NK-92 treated with Interleukin-12 subunit alpha and Interleukin-12 subunit beta, amount 100 ng/mL, for 24 hours (cell line): Measurements from ENCODE around the gene SPG11.
A peak's percentile ranks its signal among the peaks of the same experiment; 100 is the strongest.

ENCODE experiments used
- DNase-seq: peaks from one replicate; lab custom pipeline; 2025; lab: John Stamatoyannopoulos, UW

The SPG11 gene

DNA sequence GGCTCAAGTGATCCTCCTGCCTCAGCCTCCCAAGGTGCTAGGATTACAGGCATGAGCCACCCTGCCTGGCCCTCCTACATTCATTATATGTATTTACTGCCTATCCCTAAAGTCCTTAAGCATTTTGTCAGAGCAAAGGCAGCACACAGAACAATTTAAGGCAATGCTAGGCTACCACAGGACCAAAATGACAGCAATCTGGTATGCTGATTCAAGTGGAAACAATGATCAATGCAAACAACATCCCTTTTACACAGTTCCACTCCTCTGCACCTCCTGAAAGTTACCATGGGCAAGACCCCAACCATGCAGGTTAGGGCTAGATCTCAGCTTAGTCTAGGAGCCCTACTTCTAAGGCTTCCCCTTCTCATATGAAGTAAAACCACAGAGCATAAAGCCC is 40.3 kb downstream of the SPG11 start:
- DNase-seq, result no peak

DNA sequence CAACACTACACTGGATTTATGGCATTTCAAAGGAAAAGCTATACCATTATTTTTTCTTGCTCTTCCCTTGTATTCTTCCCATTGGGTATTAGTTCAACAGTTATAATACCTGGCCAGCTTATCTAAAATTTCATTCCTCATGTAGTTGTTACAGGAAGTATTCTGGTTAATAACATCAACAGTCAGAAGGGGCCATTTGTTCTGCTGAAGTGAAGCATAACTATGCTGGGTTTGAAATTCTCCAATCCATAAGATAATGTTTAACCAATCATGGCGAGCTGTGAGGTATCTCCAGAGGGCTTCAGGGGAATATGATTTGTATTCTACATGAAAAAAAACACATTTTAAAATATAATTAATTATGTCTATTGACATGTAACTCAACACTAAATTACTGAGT is 43.4 kb downstream of the SPG11 start:
- DNase-seq, result no peak

DNA sequence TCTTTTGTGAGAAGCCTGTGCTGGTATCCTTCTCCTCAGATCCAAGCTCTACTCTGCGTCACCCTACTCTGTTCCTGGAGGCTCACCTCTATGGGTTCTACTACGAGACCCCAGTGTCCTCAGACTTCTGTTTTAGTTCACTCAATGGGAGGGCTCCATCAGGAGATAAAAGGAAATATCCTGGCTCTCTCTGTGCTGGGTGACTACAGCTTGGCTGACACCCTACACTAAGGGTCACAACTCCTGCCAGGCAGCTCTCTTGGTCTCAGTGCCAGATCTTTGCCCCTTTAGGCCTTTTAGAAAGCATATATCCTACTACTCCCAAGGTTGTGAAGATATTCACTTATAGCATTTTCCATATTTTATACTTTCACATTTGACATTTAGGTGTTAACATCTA is 46.5 kb downstream of the SPG11 start:
- DNase-seq, result no peak

DNA sequence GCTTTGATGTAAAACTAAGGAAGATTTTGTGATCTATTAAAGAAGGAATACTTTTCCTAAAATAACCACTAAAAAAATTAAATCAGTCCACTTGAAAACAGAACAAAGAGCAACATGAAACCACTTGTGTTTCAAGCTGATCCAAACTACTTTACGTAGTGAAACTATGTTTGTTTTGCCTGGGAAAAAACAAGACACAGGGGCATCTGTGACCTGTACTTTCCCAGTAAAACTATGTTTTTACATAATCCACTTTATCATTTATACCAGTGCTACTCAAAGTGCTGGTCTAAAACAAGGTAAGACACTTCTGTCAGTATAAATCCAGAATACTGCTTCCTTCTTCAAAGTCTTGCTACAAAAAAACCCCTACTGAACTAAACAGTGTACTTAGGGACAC is 56.7 kb downstream of the SPG11 start:
- no peak for DNase-seq

DNA sequence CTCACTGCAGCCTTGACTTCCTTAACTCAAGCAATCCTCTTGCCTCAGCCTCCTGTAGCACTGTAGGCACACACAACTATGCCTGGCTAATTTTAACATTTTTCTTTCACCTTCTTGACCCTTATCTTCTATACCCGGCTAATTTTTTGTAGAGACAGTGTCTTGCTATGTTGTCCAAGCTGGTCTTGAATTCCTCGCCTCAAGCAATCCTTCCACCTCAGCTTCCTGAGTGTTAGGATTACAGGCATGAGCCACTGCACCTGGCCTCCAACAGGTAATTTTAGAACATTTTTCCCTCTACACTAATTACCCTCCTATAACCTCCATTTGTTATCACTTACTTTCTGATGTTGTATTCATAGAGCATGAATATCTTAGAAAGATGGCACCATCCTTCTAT is 60.3 kb downstream of the SPG11 start:
- DNase-seq, result no peak

DNA sequence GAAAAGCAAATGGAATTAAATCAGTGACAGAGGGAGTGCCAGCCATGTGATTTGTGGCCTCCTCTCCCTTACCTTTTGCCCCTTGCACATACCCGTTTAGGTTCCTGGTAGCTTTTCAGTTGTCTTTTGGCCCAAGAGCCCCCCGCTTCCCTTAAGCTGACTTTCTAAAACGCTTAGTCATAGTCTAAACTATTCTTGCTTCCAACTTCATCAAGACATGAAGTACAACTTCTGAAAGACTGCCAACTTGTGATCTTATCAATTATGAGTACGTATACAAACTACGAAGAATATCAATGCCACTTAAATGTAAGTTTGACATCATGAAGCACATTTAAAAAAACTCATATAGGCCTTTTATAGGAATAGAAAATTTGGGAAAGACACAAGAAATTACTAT is 64.6 kb downstream of the SPG11 start:
- no peak for DNase-seq

DNA sequence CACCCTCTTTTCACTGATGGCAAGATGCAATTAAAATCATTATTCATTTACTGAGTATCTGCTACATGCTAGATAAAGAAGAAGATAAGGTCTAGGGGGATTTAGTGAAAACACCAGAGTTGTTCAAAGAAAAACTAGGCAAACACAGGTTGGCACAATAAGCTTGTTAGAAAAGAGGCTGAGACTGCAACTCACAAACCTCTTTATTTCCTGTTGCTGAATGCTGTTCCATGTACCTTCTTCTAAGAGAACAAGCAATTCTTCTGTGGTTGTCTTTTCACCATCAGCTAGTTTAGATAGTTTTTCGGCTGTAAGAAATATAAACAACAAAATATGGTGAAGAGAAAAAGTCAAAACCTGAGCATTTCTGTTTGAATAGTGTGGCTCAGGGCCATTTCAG is 65.4 kb downstream of the SPG11 start:
- DNase-seq, result no peak

DNA sequence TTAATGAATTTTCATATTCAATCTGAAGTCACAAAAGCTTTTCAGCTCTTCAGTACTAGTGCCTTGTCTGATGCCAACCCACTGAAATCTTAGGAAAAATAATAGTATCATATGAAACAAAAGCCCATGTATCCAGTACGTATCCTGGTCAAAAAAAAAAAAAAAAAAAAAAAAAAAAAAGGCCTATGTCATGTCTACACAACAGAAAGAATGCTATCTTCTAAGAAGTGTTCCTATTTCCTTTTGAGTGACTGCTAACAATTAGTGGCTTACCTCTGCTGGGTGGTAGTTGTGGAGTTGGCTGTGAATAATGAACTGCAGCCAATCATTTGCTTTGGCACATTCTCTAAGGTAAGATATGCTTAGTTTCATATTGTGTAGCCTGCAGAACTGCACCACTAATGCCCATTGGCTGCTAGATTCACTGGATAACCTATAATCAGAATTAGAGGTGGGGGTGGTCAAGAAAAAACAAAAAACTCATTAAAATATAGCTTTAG is 66.9 kb downstream of the SPG11 start:
- DNase-seq, result no peak

DNA sequence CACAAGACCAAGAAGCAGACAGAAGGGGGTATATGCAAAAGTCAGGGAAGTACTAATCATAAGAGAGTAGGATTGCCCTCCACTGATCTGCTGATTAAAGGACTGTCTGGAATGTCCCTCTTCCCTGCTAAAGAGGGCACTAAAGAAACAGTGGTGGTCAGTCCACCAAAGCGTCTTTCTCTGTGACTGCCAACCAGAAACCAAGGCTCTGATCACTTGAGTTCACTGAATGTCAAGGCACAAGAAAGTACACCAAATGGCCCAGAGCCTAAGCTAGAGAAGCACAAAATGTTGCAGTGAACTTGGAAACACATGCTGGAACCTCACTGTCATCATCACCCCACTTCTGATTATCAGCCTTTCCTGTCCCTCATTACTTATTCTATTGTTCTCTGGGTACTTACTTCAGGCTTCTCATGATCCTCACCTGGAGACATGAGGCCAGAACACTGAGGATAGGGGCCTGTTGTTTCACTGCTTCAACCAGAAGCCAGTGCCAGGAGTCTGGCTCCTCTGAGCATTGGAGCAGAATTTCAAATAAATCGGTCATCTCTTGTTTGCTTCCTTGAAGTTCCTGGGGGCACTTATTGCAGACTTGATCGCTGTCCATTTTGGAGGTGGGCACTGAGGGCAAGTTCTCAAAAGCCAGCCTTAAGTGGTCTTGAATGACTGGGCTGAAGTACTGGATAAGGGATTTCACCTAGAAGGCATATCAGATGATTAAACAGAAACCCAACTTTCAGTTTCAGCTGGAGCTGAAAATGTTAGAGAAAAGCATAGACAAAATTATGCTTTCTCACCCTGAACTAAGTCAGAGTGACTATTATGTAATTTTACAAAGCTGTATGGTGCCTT is 67.6 kb downstream of the SPG11 start:
- DNase-seq, result no peak

DNA sequence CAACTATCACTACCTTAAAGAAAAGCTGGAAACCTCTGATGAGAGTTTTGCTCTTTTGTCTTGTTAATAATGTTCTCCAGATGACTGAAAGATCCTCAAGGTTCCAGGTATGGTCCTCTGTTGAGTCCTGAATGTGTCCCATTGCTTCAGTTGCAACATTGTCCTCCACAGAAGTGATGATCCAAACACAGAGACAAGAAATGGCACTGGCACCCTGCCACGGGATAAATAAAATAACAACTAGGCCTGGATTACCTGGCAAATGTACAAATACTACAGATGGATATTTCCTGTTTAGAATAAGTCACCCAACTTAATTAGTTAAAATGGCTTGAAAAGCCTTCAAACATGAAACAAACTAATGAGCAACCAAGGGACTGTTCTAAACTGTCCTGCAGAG is 68.2 kb downstream of the SPG11 start:
- no peak for DNase-seq

DNA sequence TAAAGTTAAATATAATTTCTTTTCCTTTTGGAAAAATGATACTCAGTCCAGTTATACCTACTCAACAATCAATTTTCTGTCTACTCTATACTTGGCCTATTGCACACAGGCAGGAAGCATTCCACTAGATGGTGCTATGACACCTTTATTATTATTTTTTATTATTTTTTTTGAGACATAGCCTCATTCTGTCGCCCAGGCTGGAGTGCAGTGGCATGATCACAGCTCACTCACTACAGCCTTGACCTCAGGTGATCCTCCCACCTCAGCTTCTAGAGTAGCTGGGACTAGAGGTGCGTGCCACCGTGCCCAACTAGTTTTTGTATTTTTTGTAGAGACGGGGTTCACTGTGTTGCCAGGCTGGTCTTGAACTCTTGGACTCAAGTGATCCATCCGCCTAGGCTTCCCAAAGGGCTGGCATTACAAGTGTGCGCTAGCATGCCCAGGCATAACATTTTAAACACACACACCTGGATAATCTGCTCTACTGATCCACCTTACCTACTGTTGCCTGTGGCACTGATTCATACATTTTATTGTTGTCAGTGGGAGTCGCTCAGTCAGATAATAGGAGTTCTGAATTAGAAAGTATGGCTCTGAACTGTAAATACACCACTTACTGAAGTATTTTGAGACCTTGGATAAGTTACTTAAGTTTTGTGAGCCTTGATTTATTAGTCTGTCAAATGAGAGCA is 70.3 kb downstream of the SPG11 start:
- no peak for DNase-seq

DNA sequence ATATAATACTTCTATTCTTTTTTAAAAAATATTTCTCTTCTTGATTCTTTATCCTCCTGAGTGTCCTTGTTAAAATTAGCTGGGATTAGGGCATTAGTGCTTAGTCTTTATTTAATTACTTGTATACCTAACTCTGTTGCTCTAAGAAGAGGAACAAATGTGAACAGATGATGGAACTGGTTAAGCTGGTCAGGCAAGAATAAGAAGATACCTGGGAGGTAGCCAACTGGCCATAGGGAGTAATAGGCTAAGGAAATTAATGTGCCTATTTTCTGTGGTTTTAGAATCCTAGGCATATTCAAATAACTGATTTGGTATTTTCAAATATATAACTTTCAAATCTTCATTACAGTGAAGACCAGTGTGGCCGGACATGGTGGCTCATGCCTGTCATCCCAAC is 72.1 kb downstream of the SPG11 start:
- DNase-seq, result no peak

DNA sequence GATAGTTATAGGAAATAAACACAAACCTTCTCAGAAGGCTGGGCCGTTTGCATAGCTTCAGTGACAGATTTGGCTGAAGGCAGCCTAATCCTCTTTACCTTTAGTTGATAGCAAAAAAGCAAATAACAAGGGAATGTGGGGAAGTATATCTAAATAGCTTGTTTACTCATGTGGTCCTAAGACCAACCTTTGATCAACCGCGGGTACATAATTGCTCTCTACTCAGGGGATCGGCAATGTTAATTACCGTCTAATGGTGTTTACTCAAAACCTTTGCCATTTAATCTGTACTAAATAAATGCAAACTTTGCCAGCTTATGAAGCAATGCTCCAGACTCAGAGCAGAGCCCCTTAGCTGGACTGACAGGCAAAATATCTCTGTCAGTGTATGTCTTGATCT is 74.9 kb downstream of the SPG11 start:
- no peak for DNase-seq

DNA sequence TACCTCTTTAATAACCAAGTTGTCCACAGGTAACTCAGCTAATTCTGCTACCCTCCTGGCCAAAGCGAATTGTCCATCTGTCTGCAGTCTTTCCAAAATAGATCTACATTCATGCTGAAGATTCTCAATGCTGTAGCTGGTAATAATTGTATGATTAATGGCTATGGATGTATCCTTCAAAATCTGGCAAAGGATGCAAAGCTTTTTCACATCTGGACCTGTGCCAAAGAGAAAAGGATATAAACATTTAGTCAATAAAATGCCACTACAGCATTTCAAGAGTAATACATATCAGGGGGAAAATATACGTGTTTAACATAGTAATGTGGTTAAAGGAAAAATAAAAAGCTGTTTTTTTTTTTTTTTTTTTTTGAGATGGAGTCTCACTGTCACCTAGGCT is 77.8 kb downstream of the SPG11 start:
- no peak for DNase-seq

DNA sequence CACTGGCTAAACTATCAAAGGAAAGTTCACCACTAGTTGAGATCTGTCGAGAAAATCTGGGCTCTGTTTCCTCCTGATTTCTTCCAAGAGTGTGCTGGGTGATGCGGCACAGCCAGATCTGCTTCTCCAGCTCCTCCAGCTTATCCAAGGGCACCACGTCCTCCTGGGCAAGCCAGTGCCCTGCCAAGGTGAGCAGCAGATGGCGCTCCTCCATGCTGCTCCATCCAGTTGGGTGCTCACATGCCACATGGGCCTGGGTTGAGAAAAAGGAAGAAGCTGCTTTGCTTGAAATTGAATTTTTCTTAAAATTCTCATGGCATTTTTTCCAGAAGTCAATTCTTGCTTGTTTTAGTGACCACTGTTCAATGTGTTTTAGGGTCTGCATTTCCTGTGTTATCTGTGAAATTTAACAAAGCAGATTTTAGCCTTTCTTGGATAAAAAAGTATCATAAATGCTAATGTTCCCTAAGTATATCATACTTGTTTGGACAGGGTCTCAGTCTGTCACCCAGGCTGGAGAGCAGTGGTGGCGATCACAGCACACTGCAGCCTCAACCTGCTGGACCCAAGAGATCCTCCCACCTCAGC is 79.2 kb downstream of the SPG11 start:
- DNase-seq, result peak; percentile 31

DNA sequence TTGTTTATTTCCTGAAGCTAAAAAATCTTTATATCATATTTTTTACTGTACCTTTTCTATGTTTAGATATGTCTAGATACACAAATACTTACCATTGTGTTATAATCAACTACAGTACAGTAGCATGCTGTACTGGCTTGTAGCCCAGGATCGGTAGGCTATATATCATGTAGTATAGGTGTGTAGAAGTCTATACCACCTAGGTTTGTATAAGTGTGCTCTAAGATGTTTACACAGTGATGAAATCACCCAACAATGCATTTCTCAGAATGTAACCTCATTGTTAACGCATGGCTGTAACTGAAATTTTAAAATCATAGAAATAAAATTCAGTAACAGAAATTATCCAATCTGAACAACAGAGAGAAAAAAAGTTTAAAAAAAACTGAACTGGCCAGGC is 83.4 kb downstream of the SPG11 start:
- no peak for DNase-seq

DNA sequence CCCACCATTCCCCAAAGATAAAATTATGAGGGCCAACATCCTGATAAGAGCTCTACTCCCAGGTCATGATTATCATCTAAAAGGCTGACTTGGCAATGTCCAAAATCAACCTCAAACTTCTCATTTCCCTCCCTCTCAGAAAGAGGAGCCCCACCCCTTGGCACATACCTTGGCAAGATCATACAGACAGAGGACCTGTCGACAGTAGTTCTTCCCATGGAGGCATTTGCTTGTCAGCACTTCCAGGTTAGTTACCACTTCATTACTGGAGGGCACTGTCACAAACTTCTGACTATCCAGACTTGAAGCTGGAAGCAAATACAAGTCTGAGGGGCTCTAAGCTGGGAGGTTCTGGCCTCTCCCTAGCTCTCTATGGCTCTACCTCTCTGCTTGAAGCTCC is 88.7 kb downstream of the SPG11 start:
- no peak for DNase-seq

DNA sequence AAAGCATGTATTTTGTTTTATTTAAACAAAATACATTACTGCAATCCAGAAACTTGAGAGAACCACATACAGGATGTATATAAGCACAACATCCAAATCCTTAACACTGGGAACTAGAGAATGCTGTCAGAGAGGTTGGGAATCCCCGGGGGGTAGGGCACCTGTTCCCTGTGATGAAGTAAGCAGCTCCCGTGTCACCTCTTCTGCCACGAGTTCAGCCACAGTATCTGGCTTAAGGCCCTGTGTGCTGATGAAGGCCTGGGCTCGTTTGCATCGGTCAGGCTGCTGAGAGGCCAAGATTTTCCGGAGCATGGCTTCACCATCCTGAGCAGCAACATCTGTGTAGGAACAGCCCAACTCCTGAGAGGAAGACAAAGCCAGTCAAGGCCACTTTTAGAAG is 90.1 kb downstream of the SPG11 start:
- no peak for DNase-seq

DNA sequence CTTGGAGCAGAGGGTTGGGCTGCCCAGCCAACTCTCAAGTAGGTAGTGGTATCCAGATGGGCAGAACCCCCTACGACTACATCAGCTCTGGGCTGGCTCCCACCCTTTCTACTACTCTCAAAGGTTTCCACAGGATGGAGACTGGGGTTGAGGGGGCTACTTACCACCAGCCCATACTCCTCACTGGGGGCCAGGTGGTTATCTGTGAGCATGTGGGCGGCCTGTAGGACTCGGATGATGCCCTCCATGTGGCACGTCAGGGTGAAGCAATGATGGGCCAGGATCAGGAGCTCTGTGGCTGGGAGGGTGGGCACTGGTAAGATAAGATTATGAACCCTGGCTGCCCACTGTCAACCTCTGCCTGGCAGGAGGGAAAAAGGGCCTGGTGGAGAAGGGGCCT is 93.1 kb downstream of the SPG11 start:
- DNase-seq, result no peak

DNA sequence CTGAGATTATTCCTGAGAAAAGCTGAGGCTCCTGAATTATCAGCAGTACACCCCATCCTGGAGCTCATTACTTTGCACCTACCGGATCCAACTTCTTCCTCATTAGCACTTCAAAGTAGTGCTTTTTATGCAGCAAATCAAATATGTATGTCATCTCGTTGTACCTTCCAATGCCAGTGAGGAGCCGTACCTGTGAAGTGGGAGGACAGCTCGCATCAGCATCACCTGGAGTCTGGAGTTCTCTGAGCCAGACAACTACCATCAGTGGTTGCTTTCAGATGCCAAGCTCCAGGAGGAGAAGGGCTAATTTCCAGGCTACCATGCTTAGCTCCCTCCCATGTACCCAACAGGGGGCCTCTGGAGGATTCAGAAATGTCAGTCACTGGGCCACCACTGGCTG is 94.1 kb downstream of the SPG11 start:
- no peak for DNase-seq

DNA sequence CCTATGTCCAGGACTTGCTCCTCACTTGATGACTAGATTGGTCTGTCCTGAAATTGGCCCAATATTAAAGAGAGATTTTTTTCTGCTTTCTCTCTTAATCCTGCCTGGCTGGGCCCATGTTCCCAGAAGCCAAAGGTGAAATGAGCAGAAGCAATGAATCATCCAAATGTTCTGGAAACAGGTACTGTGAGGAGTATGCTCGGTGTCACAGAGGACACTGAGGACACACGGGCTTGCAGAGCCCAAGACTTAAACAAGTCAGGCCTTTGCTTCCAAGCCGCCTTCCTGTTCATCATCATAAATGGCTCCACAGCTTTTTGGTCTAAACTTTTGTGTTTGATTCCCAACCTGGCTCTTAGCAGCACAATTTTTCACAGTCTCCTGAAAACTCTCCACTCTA is 95.1 kb downstream of the SPG11 start:
- DNase-seq, result no peak

DNA sequence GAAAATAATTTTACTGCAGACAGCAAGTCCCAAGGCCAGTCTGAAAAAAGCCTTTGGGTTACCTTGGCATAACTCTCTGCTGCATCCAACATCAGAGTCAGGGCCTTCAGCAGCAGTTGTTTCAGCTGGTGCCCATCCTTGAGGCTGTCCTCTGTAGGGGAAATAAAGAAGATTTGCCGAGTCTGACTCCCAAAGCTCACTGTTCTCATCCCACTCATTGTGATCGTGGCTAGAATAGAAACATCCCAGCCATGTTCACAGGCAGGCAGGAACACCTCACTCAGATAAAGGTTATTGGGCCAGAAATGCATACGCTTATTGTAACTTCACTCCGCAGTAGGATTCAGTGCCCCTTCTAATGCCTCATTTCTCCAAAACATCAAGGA is 97.3 kb downstream of the SPG11 start:
- DNase-seq, result no peak
